GM21576 (cell line): ENCODE measurements around the gene CACNG4.

ENCODE experiments used
- ATAC-seq: cut with Tn5 transposase; IDR thresholded peaks from one replicate; pipeline ENCODE4 v1.9.1; 2021; ENCODE audit warnings: mild to moderate bottlenecking, moderate library complexity; ENCODE audit not compliant: unreplicated experiment

Gene CACNG4

DNA sequence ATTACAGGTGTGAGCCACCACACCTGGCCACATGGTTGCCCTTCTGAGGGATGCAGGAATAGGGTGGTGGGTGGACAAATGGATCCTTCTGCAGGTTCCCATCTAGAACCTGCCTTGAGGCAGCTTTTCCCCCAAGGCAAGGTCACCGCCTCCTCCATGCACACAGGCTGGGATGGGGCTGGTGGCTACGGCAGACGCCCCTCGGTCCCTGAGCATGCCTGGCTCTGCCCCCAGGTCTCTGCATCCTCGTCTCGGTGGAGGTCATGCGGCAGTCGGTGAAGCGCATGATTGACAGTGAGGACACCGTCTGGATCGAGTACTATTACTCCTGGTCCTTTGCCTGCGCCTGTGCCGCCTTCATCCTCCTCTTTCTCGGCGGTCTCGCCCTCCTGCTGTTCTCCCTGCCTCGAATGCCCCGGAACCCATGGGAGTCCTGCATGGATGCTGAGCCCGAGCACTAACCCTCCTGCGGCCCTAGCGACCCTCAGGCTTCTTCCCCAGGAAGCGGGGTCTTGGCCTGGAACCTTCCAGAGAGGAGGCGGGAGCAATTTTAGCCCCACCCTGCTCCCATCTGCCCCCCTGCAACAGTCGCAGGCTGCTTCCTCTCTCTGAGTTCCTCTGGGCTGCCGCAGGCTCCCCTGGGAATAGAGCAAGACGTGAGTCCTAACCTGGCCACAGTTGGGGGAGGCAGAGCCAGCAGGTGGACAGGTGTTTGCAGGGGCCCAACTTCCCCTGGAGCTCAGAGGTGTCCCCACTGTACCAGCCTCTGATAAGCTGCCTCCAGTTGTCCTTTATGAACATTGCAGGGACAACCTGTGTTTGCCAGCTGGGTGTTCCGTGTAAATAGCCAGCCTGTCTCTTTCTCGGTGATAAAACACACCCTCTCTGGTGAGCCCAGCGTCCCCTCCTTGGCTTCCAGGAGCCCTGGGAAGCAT lies 91.6 kb downstream of the CACNG4 start:
- no peak for ATAC-seq

GRCh38 chr17:67056746-67057490 lies 92.4 kb downstream of the CACNG4 start:
- ATAC-seq: no peak

DNA sequence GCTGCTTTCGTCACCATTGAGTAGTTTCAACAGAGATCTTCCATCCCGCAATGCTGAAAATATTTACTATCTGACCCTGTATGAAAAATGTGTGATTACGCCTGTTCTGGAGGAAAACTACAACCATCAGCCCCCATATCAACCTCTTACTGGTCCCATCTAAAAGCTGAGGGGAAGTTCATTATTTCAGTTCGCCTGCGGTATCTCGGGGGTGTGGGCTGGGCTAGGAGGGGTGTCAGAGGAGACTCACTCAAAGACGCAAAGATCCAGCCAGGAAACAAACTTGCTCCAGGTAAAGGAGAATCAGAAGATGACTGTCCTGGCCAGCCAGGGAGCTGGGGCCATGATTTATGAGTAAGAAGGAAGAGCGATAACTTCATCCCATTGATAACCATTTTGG lies 93.5 kb downstream of the CACNG4 start:
- ATAC-seq: no peak

DNA sequence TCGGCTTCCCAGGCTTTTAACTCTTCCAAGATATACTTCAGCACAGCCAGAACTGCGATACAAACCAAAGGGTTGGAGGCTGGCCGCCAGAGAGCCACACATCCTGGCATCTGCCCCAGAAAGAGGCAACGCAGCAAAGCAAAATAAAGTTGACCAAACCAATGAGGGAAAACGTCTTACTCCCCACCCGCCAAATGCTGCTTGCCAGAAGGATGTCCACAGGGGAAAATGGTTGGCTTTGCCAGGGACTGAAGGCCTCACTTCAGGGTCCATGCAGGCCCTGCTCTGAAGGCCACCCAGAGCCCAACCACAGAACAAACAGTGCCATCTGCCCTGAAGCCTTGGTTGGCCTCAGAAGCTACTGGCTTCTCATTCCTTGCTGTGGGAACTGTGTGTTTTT lies 94.9 kb downstream of the CACNG4 start:
- no peak for ATAC-seq

DNA sequence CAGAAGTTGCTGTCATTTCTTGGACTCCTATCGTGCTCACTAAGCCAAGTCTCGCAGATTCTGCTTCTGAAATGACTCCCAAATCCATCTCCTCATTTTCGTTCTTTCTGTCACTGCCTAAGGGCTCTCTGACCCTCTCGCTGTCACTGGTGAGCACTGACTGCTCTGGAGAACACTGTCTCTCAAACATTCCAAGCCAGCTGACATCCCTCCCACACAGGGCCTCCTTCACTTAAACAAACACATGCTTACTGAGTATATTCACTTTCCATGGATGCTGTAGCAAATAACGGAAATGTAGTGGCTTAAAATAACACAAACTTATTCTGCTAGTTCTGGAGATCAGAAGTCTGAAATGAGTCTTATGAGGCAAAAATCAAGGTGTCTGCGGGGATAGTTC lies 98.6 kb downstream of the CACNG4 start:
- no peak for ATAC-seq

- no peak for ATAC-seq
Measured at GRCh38 chr17:67066717-67067116, 102.2 kb downstream of the CACNG4 start.

- ATAC-seq: no peak
Measured at GRCh38 chr17:67067571-67068482, 103.3 kb downstream of the CACNG4 start.

GRCh38 chr17:67068999-67069398 lies 104.5 kb downstream of the CACNG4 start:
- no peak for ATAC-seq

- no peak for ATAC-seq
Measured at GRCh38 chr17:67069603-67070136, 105.2 kb downstream of the CACNG4 start.

DNA sequence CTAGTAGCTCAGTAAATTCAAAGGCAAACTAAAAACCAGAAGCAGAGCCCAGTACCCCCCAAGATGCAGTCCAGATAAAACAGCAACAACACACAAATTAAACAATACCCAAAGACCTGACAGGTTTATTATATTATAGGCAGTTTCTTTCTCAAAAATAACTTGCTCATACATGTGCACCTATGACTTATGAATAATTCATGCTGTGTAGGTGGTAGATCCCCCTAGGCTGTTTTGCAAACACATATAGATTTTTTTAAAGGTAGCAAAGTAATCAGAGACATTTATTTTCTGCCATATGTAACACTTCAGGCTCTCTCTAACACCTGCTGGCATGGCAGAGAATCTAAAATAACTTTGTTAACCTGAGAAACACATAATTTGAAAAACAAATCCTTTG lies 107.1 kb downstream of the CACNG4 start:
- no peak for ATAC-seq

- no peak for ATAC-seq
Measured at GRCh38 chr17:67072885-67073284, 108.4 kb downstream of the CACNG4 start.

GRCh38 chr17:67074781-67075180 lies 110.3 kb downstream of the CACNG4 start:
- no peak for ATAC-seq

DNA sequence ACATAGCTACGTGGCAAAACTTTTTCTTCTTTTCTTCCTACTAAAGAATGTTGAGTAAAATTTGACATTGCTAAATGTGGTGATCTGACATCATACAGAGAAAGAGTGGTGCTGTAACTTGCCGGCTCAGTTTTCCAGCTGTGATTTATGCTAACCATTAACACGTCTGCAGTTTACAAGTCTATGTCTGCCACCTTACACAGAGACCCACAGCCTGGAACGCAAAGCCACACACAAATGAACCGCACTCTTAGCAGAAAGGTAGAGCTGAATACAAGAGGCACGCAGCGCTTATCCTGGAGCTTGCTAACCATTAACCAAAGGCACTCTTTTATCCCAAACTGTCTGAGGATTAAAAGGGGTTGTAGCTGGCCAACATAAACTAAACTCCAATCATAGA lies 111.8 kb downstream of the CACNG4 start:
- no peak for ATAC-seq

- ATAC-seq: no peak
Measured at GRCh38 chr17:67078292-67078691, 113.8 kb downstream of the CACNG4 start.

DNA sequence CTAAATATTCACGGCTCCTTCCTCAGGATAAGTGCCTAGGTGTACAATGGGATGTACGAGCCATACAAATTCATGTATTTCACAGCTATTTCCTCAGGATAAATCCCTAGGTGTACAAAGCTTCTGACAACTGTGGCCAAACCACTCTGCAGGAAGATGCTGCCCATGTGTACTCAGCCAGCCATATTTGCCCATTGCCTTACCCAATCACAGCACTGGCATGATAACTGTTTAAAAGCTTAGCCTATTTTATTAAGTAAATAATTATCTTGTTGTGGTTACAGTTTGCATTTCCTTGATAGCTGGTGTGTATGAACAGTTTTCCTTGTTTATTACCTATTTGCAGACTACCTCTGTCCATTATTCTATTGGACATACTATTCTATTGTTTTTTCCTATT lies 115.0 kb downstream of the CACNG4 start:
- no peak for ATAC-seq

- no peak for ATAC-seq
Measured at GRCh38 chr17:67080804-67081203, 116.3 kb downstream of the CACNG4 start.

GRCh38 chr17:67082107-67082506 lies 117.6 kb downstream of the CACNG4 start:
- peak; percentile 70 for ATAC-seq
